Upper lobe of left lung (tissue), 4 donors: Measurements from ENCODE around the gene BAG2.

Source experiments
- EP300 ChIP-seq, 4 donors: sonication (generic); formaldehyde crosslinking; IDR thresholded peaks; one replicate each; pipeline ENCODE4 v1.5.1; 2017; ENCODE audit warnings: antibody characterized with exemption in 4 of 4, control low read depth in 2 of 4
- POLR2A ChIP-seq, 4 donors: fragments of 450-650 bp; IDR thresholded peaks; one replicate each; pipeline ENCODE4 v1.5.1; 2016 to 2017; ENCODE audit warnings: antibody characterized with exemption in 4 of 4, mild to moderate bottlenecking in 2 of 4
- POLR2AphosphoS5 ChIP-seq, 2 donors: sonication (generic); formaldehyde crosslinking; IDR thresholded peaks; one replicate each; pipeline ENCODE4 v1.5.1; 2017; ENCODE audit warnings: antibody characterized with exemption in 2 of 2
- TF ChIP-seq, protein P1 (sequence below), 6 experiments: fragments of 450-650 bp in 4 of 6; fragments of 200-600 bp in 2 of 6; sonication (generic) in 2 of 6; IDR thresholded peaks; one replicate each; pipeline ENCODE4 v1.5.1; 2016 to 2019; ENCODE audit warnings: antibody characterized with exemption in 6 of 6

DNA sequence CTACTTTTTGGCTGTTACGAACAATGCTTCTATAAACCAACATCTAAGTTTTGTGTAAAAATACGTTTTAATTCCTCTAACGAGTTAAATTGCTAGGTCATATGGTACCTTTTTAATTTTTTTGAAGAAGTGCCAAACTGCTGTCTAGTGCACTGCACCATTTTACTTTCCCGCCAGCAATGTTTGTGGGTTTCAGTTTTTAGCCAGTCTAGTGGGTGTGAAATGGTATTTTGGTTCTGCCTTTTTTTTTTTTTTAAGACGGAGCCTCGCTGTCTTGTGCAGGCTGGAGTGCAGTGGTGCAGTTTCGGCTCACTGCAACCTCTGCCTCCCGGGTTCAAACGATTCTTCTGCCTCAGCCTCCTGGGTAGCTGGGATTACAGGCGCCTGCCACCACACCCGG, 34.1 kb upstream of the BAG2 start:
- TF ChIP-seq, protein P1, sequence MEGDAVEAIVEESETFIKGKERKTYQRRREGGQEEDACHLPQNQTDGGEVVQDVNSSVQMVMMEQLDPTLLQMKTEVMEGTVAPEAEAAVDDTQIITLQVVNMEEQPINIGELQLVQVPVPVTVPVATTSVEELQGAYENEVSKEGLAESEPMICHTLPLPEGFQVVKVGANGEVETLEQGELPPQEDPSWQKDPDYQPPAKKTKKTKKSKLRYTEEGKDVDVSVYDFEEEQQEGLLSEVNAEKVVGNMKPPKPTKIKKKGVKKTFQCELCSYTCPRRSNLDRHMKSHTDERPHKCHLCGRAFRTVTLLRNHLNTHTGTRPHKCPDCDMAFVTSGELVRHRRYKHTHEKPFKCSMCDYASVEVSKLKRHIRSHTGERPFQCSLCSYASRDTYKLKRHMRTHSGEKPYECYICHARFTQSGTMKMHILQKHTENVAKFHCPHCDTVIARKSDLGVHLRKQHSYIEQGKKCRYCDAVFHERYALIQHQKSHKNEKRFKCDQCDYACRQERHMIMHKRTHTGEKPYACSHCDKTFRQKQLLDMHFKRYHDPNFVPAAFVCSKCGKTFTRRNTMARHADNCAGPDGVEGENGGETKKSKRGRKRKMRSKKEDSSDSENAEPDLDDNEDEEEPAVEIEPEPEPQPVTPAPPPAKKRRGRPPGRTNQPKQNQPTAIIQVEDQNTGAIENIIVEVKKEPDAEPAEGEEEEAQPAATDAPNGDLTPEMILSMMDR (IDR thresholded peaks at IDR 0.05) = no peak
- TF ChIP-seq EP300 (IDR thresholded peaks at IDR 0.05) (no peak), POLR2AphosphoS5 (IDR thresholded peaks at IDR 0.05) (no peak), POLR2A (IDR thresholded peaks at IDR 0.05) (no peak)
